ENCODE measurements around the gene ELOVL3. TPM values are rescaled to one million over a fixed set of nuclear protein-coding genes. Genes with fewer than 3 reads are reported as not detected.

The ELOVL3 gene
- total and polyA plus RNA-seq, 2 of the 13 experiments (the other 11 are each of a cell fraction or from before 2014, with no cell fraction given): 0.58 to 0.69 TPM

DNA sequence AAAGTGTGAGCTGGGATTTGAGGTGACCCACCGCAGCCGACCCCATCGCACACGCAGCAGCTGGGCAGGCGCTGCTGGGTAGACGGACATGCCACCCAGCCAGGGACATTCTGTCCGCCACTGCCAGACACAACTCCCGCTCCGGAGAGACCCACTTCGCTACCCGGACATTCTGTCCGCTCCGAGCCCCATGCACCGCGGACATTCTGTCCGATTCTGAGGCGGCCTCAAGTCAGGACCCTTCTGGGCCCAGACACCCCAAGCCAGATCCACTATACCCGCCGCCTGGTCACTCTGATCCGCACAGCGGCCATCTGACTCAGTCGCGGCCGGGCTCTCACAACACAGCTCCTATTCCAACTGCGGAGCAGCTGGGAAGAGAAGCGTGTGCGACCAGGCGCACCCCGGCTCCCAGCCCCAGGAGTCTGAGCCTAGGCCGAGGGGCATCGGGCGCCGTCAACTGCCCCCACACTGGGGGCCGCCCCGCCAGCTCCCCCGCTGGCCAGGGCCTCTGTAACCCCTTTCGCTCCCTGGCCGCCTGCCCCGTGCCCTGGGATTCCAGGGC lies 14.4 kb downstream of the ELOVL3 start (continued):
- peak; percentile 5 for TF ChIP-seq SRSF1 (optimal IDR thresholded peaks at IDR 0.05; ENCODE audit: low read depth, low read length)
- 0 out of 2 replicates have a peak, but pooled peaks have one; percentile 37 for TF ChIP-seq HNRNPL (IDR thresholded peaks at IDR 0.05; ENCODE audit: low read depth, low read length)
- TF ChIP-seq EZH2 (conservative IDR thresholded peaks at IDR 0.05; ENCODE audit: low read depth, low read length): peak; percentile 42; the same call in 1 of the 2 replicates
- no peak for TF ChIP-seq CBX1 (IDR thresholded peaks at IDR 0.05; ENCODE audit: low read depth)
- TF ChIP-seq YEATS2 (CRISPR knock-in tag; IDR thresholded peaks at IDR 0.05; ENCODE audit: borderline replicate concordance): no peak
- no peak for TF ChIP-seq ZNF124 (CRISPR knock-in tag; IDR thresholded peaks at IDR 0.05)
- TF ChIP-seq, protein P1, sequence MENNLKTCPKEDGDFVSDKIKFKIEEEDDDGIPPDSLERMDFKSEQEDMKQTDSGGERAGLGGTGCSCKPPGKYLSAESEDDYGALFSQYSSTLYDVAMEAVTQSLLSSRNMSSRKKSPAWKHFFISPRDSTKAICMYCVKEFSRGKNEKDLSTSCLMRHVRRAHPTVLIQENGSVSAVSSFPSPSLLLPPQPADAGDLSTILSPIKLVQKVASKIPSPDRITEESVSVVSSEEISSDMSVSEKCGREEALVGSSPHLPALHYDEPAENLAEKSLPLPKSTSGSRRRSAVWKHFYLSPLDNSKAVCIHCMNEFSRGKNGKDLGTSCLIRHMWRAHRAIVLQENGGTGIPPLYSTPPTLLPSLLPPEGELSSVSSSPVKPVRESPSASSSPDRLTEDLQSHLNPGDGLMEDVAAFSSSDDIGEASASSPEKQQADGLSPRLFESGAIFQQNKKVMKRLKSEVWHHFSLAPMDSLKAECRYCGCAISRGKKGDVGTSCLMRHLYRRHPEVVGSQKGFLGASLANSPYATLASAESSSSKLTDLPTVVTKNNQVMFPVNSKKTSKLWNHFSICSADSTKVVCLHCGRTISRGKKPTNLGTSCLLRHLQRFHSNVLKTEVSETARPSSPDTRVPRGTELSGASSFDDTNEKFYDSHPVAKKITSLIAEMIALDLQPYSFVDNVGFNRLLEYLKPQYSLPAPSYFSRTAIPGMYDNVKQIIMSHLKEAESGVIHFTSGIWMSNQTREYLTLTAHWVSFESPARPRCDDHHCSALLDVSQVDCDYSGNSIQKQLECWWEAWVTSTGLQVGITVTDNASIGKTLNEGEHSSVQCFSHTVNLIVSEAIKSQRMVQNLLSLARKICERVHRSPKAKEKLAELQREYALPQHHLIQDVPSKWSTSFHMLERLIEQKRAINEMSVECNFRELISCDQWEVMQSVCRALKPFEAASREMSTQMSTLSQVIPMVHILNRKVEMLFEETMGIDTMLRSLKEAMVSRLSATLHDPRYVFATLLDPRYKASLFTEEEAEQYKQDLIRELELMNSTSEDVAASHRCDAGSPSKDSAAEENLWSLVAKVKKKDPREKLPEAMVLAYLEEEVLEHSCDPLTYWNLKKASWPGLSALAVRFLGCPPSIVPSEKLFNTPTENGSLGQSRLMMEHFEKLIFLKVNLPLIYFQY (CRISPR knock-in tag; IDR thresholded peaks at IDR 0.05; ENCODE audit: borderline replicate concordance): no peak
- TF ChIP-seq TP53 (CRISPR knock-in tag; conservative IDR thresholded peaks at IDR 0.05): no peak
- TF ChIP-seq AGO1 (IDR thresholded peaks at IDR 0.05; ENCODE audit: low read depth, low read length, poor library complexity, severe bottlenecking): no peak
- TF ChIP-seq, protein P2, sequence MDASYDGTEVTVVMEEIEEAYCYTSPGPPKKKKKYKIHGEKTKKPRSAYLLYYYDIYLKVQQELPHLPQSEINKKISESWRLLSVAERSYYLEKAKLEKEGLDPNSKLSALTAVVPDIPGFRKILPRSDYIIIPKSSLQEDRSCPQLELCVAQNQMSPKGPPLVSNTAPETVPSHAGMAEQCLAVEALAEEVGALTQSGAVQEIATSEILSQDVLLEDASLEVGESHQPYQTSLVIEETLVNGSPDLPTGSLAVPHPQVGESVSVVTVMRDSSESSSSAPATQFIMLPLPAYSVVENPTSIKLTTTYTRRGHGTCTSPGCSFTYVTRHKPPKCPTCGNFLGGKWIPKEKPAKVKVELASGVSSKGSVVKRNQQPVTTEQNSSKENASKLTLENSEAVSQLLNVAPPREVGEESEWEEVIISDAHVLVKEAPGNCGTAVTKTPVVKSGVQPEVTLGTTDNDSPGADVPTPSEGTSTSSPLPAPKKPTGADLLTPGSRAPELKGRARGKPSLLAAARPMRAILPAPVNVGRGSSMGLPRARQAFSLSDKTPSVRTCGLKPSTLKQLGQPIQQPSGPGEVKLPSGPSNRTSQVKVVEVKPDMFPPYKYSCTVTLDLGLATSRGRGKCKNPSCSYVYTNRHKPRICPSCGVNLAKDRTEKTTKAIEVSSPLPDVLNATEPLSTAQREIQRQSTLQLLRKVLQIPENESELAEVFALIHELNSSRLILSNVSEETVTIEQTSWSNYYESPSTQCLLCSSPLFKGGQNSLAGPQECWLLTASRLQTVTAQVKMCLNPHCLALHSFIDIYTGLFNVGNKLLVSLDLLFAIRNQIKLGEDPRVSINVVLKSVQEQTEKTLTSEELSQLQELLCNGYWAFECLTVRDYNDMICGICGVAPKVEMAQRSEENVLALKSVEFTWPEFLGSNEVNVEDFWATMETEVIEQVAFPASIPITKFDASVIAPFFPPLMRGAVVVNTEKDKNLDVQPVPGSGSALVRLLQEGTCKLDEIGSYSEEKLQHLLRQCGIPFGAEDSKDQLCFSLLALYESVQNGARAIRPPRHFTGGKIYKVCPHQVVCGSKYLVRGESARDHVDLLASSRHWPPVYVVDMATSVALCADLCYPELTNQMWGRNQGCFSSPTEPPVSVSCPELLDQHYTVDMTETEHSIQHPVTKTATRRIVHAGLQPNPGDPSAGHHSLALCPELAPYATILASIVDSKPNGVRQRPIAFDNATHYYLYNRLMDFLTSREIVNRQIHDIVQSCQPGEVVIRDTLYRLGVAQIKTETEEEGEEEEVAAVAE (CRISPR knock-in tag; IDR thresholded peaks at IDR 0.05; ENCODE audit: borderline replicate concordance): no peak
- TF ChIP-seq MEIS1 (CRISPR knock-in tag; IDR thresholded peaks at IDR 0.05; ENCODE audit: borderline replicate concordance): 0 out of 2 replicates have a peak, but pooled peaks have one; percentile 1

Measured in HepG2 (cell line).